Neural crest cell (in vitro differentiated cells): ENCODE measurements around the gene CCDC85A. TPM values are rescaled to one million over a fixed set of nuclear protein-coding genes. Genes with fewer than 3 reads are reported as not detected.
"Not testable (repeated sequence)": the region's sequence is repeated elsewhere in the genome, so short reads cannot be mapped to it uniquely, and the experiment has no call there.

ENCODE experiments used
- DNase-seq: peaks from one replicate; pipeline ENCODE4 v3.0.0; 2021; ENCODE audit warnings: low read depth, mixed read lengths, low spot score
- H3K27ac Mint-ChIP-seq: one replicate; pipeline ENCODE4 v1.8.0; 2021; ENCODE audit warnings: mild to moderate bottlenecking, mixed read lengths; ENCODE audit not compliant: unreplicated experiment
- H3K27me3 Mint-ChIP-seq: 2 replicates; pipeline ENCODE4 v1.8.0; 2021; ENCODE audit warnings: low read depth, mild to moderate bottlenecking, mixed read lengths
- H3K36me3 Mint-ChIP-seq: 2 replicates; pipeline ENCODE4 v1.8.0; 2021; ENCODE audit warnings: low read depth, mild to moderate bottlenecking, mixed read lengths
- H3K4me1 Mint-ChIP-seq: 2 replicates; pipeline ENCODE4 v1.8.0; 2021; ENCODE audit warnings: mixed read lengths
- H3K4me3 Mint-ChIP-seq: one replicate; pipeline ENCODE4 v1.8.0; 2021; ENCODE audit warnings: mild to moderate bottlenecking, mixed read lengths
- H3K9me3 Mint-ChIP-seq: 2 replicates; pipeline ENCODE4 v1.8.0; 2021; ENCODE audit warnings: mixed read lengths
- CTCF ChIP-seq: fragments of 200-600 bp; sonication (generic); conservative IDR thresholded peaks from 2 replicates; pipeline ENCODE4 v1.5.0; 2021; ENCODE audit warnings: antibody characterized with exemption, mild to moderate bottlenecking
- long read RNA-seq: library from polyadenylated mRNA; unstranded; transcript quantifications from one replicate; pipeline ENCODE4 v2.0.0, GENCODE V29; 2020
- total RNA-seq: library from RNA; stranded (reverse); gene quantifications from 2 replicates; pipeline ENCODE4 v1.2.1, GENCODE V29; 2021

The CCDC85A gene
- 0.16 and 0.19 TPM in 2 replicates for total RNA-seq
- long read RNA-seq = 0 reads

DNA sequence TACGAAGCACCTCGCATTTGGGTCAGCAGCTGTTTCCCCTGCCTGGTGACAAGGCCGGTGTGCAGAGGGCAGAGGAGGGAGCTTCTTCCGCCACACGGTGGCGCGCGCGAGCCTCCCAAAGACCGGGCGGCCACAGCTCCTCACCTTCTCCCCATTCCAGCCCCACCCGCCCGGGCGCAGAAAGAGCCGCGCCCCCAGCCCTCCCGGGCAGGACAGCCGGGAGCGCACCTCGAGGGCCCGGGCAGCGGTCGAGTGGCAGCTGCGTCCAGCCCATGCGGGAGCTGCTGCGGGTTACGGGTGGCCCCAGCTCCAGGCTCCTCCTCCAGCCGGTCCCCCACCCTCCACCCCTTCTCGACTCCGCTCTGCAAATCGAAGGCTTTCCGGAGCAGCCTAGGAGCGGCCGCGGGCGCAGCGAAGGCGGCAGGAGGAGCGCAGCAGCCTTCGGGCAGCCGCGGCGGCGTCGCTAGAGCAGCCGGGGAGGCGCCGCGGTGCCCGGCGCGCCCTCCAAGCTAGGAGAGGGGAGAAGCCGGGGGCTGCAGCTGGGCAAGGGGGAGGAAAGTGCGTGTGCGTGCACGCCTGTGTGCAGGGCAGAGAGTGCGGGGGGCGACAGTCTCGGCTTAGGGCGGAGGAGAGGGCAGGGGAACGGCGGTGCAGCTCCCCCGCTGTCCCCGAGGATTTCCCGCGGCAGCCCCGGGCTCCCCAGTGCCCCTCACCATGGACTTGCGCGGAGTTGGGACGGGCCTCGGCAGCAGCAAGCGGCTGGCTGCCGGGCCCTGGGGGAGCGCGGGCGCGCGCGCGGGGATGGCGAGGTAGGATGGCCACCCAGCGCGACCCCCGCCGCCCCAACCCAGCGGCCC is at the start of gene CCDC85A:
Gene CCDC85A (plus strand): TSS at position 348 of the 857 bp plus-strand sequence. CDS start 635 bp downstream, outside the sequence.
- H3K27ac Mint-ChIP-seq = no peak within 1 kb of the TSS
- TF ChIP-seq CTCF = peak; percentile 99
- H3K27me3 Mint-ChIP-seq = peaks cover 83% of the 10 kb centered on the region
- DNase-seq = peak; percentile 86
- no peaks in the 10 kb centered on the region for H3K9me3 Mint-ChIP-seq
- peak within 1 kb of the TSS; percentile 84 for H3K4me3 Mint-ChIP-seq
- H3K36me3 Mint-ChIP-seq = no peaks in the 10 kb centered on the region
- H3K4me1 Mint-ChIP-seq = peaks cover 24% of the 10 kb centered on the region

DNA sequence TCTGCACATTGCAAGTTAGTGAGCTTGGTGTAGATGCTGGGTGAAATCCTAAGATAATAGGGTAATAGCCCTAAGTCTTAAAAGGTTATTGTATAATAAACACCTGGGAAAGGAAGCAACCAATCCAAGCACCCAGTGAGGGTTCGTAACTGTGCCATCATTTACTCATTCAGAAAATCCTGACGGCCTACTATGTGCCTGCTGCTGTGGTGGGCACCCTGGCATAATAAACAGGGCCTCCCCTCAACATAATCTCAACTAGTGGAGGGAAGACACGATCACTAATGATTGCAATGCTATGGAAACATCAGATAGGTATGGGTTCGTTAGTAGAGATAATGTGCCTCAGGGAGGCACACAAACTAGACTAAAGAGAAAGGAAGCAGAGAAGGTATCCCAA is 48.9 kb upstream of the CCDC85A start:
- Mint-ChIP-seq H3K36me3 (no peaks in the 10 kb centered on the region), H3K27ac (no peak overlapping the region), H3K27me3 (no peaks in the 10 kb centered on the region), H3K4me1 (peaks cover 5% of the 10 kb centered on the region), H3K9me3 (no peaks in the 10 kb centered on the region), H3K4me3 (no peak overlapping the region)
- DNase-seq = no peak
- no peak for TF ChIP-seq CTCF

DNA sequence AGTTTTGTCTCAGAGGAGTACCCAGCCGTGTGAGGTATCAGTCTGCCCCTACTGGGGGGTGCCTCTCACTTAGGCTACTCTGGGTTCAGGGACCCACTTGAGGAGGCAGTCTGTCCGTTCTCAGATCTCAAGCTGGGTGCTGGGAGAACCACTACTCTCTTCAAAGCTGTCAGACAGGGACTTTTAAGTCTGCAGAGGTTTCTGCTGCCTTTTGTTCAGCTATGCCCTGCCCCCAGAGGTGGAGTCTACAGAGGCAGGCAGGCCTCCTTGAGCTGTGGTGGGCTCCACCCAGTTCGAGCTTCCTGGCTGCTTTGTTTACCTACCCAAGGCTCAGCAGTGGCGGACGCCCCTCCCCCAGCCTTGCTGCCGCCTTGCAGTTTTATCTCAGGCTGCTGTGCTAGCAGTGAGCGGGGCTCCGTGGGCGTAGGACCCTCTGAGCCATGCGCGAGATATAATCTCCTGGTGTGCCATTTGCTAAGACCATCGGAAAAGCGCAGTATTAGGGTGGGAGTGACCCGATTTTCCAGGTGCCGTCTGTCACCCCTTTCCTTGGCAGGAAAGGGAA is 41.2 kb upstream of the CCDC85A start:
- not testable (repeated sequence) for H3K36me3 Mint-ChIP-seq, H3K27me3 Mint-ChIP-seq, H3K4me1 Mint-ChIP-seq, H3K9me3 Mint-ChIP-seq, H3K27ac Mint-ChIP-seq, H3K4me3 Mint-ChIP-seq, DNase-seq

DNA sequence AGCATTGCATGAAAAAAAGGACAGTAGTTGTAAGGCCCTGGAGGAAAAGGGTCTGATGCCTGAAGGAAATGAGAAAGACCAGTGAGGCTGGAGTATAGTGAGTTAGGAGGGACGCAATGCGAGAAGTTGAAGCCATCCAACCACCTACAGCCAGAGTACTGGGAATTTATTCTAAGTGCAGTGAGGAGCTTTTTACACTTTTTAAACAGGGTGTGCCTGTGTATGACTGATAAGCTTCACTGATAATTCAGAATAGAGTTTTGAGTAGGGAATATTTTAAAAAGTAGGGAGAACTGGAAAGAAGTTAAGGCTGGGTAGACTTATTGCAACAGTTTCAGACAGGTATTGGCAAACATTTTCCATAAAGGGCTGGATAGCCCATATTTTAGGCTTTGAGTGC is 35.9 kb upstream of the CCDC85A start:
- H3K9me3 Mint-ChIP-seq = peaks cover 2% of the 10 kb centered on the region
- H3K27me3 Mint-ChIP-seq = peaks cover 7% of the 10 kb centered on the region
- no peak overlapping the region for H3K27ac Mint-ChIP-seq

DNA sequence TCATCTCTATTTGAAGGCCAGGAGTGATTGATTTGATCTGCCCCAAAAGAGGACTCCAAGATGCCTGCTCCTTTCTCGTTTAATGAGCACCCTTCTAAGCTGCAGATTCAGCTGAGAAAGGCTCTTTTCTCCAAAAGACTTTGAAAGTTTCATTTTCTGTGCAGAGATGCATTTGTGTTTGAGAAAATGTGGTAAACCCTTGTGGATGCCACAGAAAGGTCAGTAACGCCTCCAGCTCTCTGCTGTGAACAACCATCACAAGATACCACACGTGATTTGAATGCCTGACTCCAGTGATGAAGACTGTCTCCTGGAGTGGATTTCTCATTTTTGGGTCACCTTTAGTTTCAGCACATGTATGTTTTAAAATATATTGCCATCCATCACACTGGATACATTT is 35.0 kb upstream of the CCDC85A start:
- peaks cover 11% of the 10 kb centered on the region for H3K27me3 Mint-ChIP-seq
- no peak for DNase-seq
- no peak for TF ChIP-seq CTCF
- no peaks in the 10 kb centered on the region for H3K9me3 Mint-ChIP-seq
- no peak overlapping the region for H3K27ac Mint-ChIP-seq
- H3K36me3 Mint-ChIP-seq = no peaks in the 10 kb centered on the region
- no peaks in the 10 kb centered on the region for H3K4me1 Mint-ChIP-seq
- H3K4me3 Mint-ChIP-seq = no peak overlapping the region

More for the DNA sequence above, 35.9 kb upstream of the CCDC85A start:
- H3K4me3 Mint-ChIP-seq = no peak overlapping the region
- no peaks in the 10 kb centered on the region for H3K4me1 Mint-ChIP-seq
- no peak for DNase-seq
- TF ChIP-seq CTCF = no peak
- no peaks in the 10 kb centered on the region for H3K36me3 Mint-ChIP-seq

DNA sequence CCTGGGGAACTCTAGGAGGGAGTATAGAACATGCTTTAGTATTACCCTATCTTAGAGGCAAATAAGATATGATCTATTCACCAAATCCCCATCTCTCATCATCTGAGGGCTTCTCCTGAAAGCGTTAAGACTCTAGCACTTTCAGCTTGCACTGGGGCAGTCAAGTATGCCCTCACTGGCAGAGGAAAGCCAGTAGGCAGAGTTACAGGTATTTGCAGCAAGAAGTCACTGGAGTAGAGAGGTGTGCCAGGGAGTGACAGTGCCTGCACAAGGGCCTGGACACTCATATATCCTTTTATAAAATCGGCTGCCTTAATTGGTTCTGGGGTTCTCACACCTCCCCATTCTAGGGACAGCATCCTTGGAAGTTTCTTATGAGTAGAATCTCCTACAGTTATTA is 31.9 kb upstream of the CCDC85A start:
- H3K27me3 Mint-ChIP-seq = peaks cover 11% of the 10 kb centered on the region
- no peak overlapping the region for H3K4me3 Mint-ChIP-seq
- H3K4me1 Mint-ChIP-seq = no peaks in the 10 kb centered on the region
- no peak overlapping the region for H3K27ac Mint-ChIP-seq
- no peaks in the 10 kb centered on the region for H3K9me3 Mint-ChIP-seq
- no peak for TF ChIP-seq CTCF
- H3K36me3 Mint-ChIP-seq = no peaks in the 10 kb centered on the region
- no peak for DNase-seq
